ENCODE results near the gene PRND. TPM values are rescaled to one million over a fixed set of nuclear protein-coding genes. Genes with fewer than 3 reads are reported as not detected.

PRND gene
- not detected in 2 replicates for total RNA-seq

- Histone ChIP-seq H3K27ac (ENCODE audit: low read depth, low read length) (no peak within 1 kb of the TSS), H3K4me3 (ENCODE audit: insufficient read depth, low read length) (no peak within 1 kb of the TSS), H3K9me3 (ENCODE audit: low read depth, low read length) (peaks cover 3% of the 10 kb centered on the region), H4K20me1 (ENCODE audit: insufficient read depth, low read length) (no peaks in the 10 kb centered on the region), H3K4me2 (ENCODE audit: insufficient read depth, low read length) (peak within 1 kb of the TSS; percentile 56), H3K79me2 (ENCODE audit: insufficient read depth, low read length) (no peaks in the 10 kb centered on the region), H2AFZ (ENCODE audit: low read length) (peak within 1 kb of the TSS; percentile 25), H3K36me3 (ENCODE audit: insufficient read depth, low read length) (no peaks in the 10 kb centered on the region), H3K4me1 (ENCODE audit: insufficient read depth, low read length) (no peaks in the 10 kb centered on the region), H3K27me3 (ENCODE audit: insufficient read depth, low read length) (peaks cover 15% of the 10 kb centered on the region)
- DNase-seq (ENCODE audit: insufficient read length, low spot score, missing footprints), result no peak
- no peak for TF ChIP-seq CTCF (IDR thresholded peaks at IDR 0.05; ENCODE audit: extremely low read depth, low read depth, low read length)
These were observed at the start of gene PRND for GRCh38 chr20:4721719-4722118. Gene PRND, plus strand, starts transcription at chr20:4721909. Its CDS starts 2,643 bp downstream, at chr20:4724552.

- H3K4me3 ChIP-seq (ENCODE audit: insufficient read depth, low read length), result no peak overlapping the region
- no peaks in the 10 kb centered on the region for H3K79me2 ChIP-seq (ENCODE audit: insufficient read depth, low read length)
- H3K9me3 ChIP-seq (ENCODE audit: low read depth, low read length), result no peaks in the 10 kb centered on the region
- H4K20me1 ChIP-seq (ENCODE audit: insufficient read depth, low read length), result no peaks in the 10 kb centered on the region
- H3K36me3 ChIP-seq (ENCODE audit: insufficient read depth, low read length), result no peaks in the 10 kb centered on the region
- H2AFZ ChIP-seq (ENCODE audit: low read length), result no peak overlapping the region
- peaks cover 2% of the 10 kb centered on the region for H3K27me3 ChIP-seq (ENCODE audit: insufficient read depth, low read length)
- DNase-seq (ENCODE audit: insufficient read length, low spot score, missing footprints), result no peak
- no peaks in the 10 kb centered on the region for H3K4me1 ChIP-seq (ENCODE audit: insufficient read depth, low read length)
- H3K4me2 ChIP-seq (ENCODE audit: insufficient read depth, low read length), result no peak overlapping the region
- no peak for TF ChIP-seq CTCF (IDR thresholded peaks at IDR 0.05; ENCODE audit: extremely low read depth, low read depth, low read length)
- no peak overlapping the region for H3K27ac ChIP-seq (ENCODE audit: low read depth, low read length)
These were observed 48.8 kb upstream of the PRND start for GRCh38 chr20:4672948-4673347.

- H3K9me3 ChIP-seq (ENCODE audit: low read depth, low read length), result no peaks in the 10 kb centered on the region
- no peak for TF ChIP-seq CTCF (IDR thresholded peaks at IDR 0.05; ENCODE audit: extremely low read depth, low read depth, low read length)
- H2AFZ ChIP-seq (ENCODE audit: low read length), result no peak overlapping the region
- H3K4me3 ChIP-seq (ENCODE audit: insufficient read depth, low read length), result no peak overlapping the region
- DNase-seq (ENCODE audit: insufficient read length, low spot score, missing footprints), result no peak
- no peak overlapping the region for H3K4me2 ChIP-seq (ENCODE audit: insufficient read depth, low read length)
- H3K27ac ChIP-seq (ENCODE audit: low read depth, low read length), result no peak overlapping the region
- no peaks in the 10 kb centered on the region for H3K4me1 ChIP-seq (ENCODE audit: insufficient read depth, low read length)
- no peaks in the 10 kb centered on the region for H3K79me2 ChIP-seq (ENCODE audit: insufficient read depth, low read length)
- no peaks in the 10 kb centered on the region for H4K20me1 ChIP-seq (ENCODE audit: insufficient read depth, low read length)
- peaks cover 4% of the 10 kb centered on the region for H3K27me3 ChIP-seq (ENCODE audit: insufficient read depth, low read length)
- H3K36me3 ChIP-seq (ENCODE audit: insufficient read depth, low read length), result no peaks in the 10 kb centered on the region
These were observed 48.2 kb upstream of the PRND start for GRCh38 chr20:4673371-4674001.

GRCh38 chr20:4674672-4675071 is 47.0 kb upstream of the PRND start:
- Histone ChIP-seq H2AFZ (ENCODE audit: low read length) (no peak overlapping the region), H3K4me3 (ENCODE audit: insufficient read depth, low read length) (no peak overlapping the region), H3K27me3 (ENCODE audit: insufficient read depth, low read length) (peaks cover 8% of the 10 kb centered on the region), H3K4me2 (ENCODE audit: insufficient read depth, low read length) (no peak overlapping the region), H4K20me1 (ENCODE audit: insufficient read depth, low read length) (no peaks in the 10 kb centered on the region), H3K36me3 (ENCODE audit: insufficient read depth, low read length) (no peaks in the 10 kb centered on the region), H3K4me1 (ENCODE audit: insufficient read depth, low read length) (no peaks in the 10 kb centered on the region), H3K9me3 (ENCODE audit: low read depth, low read length) (no peaks in the 10 kb centered on the region), H3K79me2 (ENCODE audit: insufficient read depth, low read length) (no peaks in the 10 kb centered on the region), H3K27ac (ENCODE audit: low read depth, low read length) (no peak overlapping the region)
- DNase-seq (ENCODE audit: insufficient read length, low spot score, missing footprints), result no peak
- no peak for TF ChIP-seq CTCF (IDR thresholded peaks at IDR 0.05; ENCODE audit: extremely low read depth, low read depth, low read length)

Data from osteoblast (primary cell).